ENCODE results near the gene GPSM1. TPM values are rescaled to one million over a fixed set of nuclear protein-coding genes. Genes with fewer than 3 reads are reported as not detected.
A peak's percentile ranks its signal among the peaks of the same experiment; 100 is the strongest.

The GPSM1 gene
- total RNA-seq, 1 experiment from 2014 or later = 26.9 TPM

GRCh38 chr9:136290508-136291000 lies 36.8 kb upstream of the GPSM1 start:
- TF ChIP-seq EZH2 (IDR thresholded peaks at IDR 0.05; ENCODE audit: low read length, unreplicated experiment) (no peak), EZH2phosphoT487 (IDR thresholded peaks at IDR 0.05; ENCODE audit: borderline replicate concordance, low read length) (no peak), CTCF (conservative IDR thresholded peaks at IDR 0.05; ENCODE audit: low read depth, low read length) (no peak)
- no peaks in the 10 kb centered on the region for H3F3A ChIP-seq (ENCODE audit: low read length, unreplicated experiment)
- no peak overlapping the region for H3K4me3 ChIP-seq (ENCODE audit: low read length)
- ATAC-seq = no peak
- no peak overlapping the region for H2AFZ ChIP-seq (ENCODE audit: low read length)
- no peaks in the 10 kb centered on the region for H3K9me2 ChIP-seq (replicated peaks; ENCODE audit: low read length)
- BruUV-seq (replicated peaks) = no TSS peak
- no peaks in the 10 kb centered on the region for H3K36me3 ChIP-seq (ENCODE audit: low read depth, low read length)
- H3K9ac ChIP-seq (ENCODE audit: low read length) = no peak overlapping the region
- no peaks in the 10 kb centered on the region for H3K9me3 ChIP-seq (ENCODE audit: low read length)
- no peaks in the 10 kb centered on the region for H3K79me2 ChIP-seq (ENCODE audit: low read length)
- H3K4me2 ChIP-seq (ENCODE audit: low read length) = no peak overlapping the region
- CTCF ChIA-PET = no interaction called here
- no peaks in the 10 kb centered on the region for H3K27me3 ChIP-seq (ENCODE audit: low read length)
- intact Hi-C loops (cut with micrococcal nuclease) = no loop called here
- DNase-seq = no peak
- POLR2A ChIA-PET (ENCODE audit: unreplicated experiment) = no interaction called here
- H3K27ac ChIP-seq (ENCODE audit: low read length) = no peak overlapping the region
- no peaks in the 10 kb centered on the region for H4K20me1 ChIP-seq (ENCODE audit: low read length)
- no peaks in the 10 kb centered on the region for H3K4me1 ChIP-seq (ENCODE audit: insufficient read depth, low read length)

GRCh38 chr9:136291306-136292025 lies 35.9 kb upstream of the GPSM1 start:
- no peak overlapping the region for H2AFZ ChIP-seq (ENCODE audit: low read length)
- no peak overlapping the region for H3K4me3 ChIP-seq (ENCODE audit: low read length)
- H3K4me2 ChIP-seq (ENCODE audit: low read length) = no peak overlapping the region
- no peak overlapping the region for H3K9ac ChIP-seq (ENCODE audit: low read length)
- no peaks in the 10 kb centered on the region for H3K36me3 ChIP-seq (ENCODE audit: low read depth, low read length)
- no peaks in the 10 kb centered on the region for H3K9me2 ChIP-seq (replicated peaks; ENCODE audit: low read length)
- no peaks in the 10 kb centered on the region for H3F3A ChIP-seq (ENCODE audit: low read length, unreplicated experiment)
- H4K20me1 ChIP-seq (ENCODE audit: low read length) = no peaks in the 10 kb centered on the region
- H3K9me3 ChIP-seq (ENCODE audit: low read length) = no peaks in the 10 kb centered on the region
- ChIA-PET CTCF (no interaction called here), POLR2A (ENCODE audit: unreplicated experiment) (no interaction called here)
- H3K27ac ChIP-seq (ENCODE audit: low read length) = no peak overlapping the region
- BruUV-seq (replicated peaks) = no TSS peak
- H3K27me3 ChIP-seq (ENCODE audit: low read length) = no peaks in the 10 kb centered on the region
- TF ChIP-seq EZH2 (IDR thresholded peaks at IDR 0.05; ENCODE audit: low read length, unreplicated experiment) (no peak), CTCF (conservative IDR thresholded peaks at IDR 0.05; ENCODE audit: low read depth, low read length) (no peak), EZH2phosphoT487 (IDR thresholded peaks at IDR 0.05; ENCODE audit: borderline replicate concordance, low read length) (no peak)
- intact Hi-C loops (cut with micrococcal nuclease) = no loop called here
- no peaks in the 10 kb centered on the region for H3K79me2 ChIP-seq (ENCODE audit: low read length)
- no peak for DNase-seq
- ATAC-seq = no peak
- H3K4me1 ChIP-seq (ENCODE audit: insufficient read depth, low read length) = peaks cover 1% of the 10 kb centered on the region

- no peaks in the 10 kb centered on the region for H3K79me2 ChIP-seq (ENCODE audit: low read length)
- no peaks in the 10 kb centered on the region for H3K9me3 ChIP-seq (ENCODE audit: low read length)
- no peaks in the 10 kb centered on the region for H3K36me3 ChIP-seq (ENCODE audit: low read depth, low read length)
- H3K4me1 ChIP-seq (ENCODE audit: insufficient read depth, low read length) = peaks cover 7% of the 10 kb centered on the region
- DNase-seq (no peak), ATAC-seq (no peak)
- no peak overlapping the region for H3K4me3 ChIP-seq (ENCODE audit: low read length)
- H3F3A ChIP-seq (ENCODE audit: low read length, unreplicated experiment) = no peaks in the 10 kb centered on the region
- no peak overlapping the region for H2AFZ ChIP-seq (ENCODE audit: low read length)
- TF ChIP-seq EZH2 (IDR thresholded peaks at IDR 0.05; ENCODE audit: low read length, unreplicated experiment) (no peak), CTCF (conservative IDR thresholded peaks at IDR 0.05; ENCODE audit: low read depth, low read length) (no peak), EZH2phosphoT487 (IDR thresholded peaks at IDR 0.05; ENCODE audit: borderline replicate concordance, low read length) (no peak)
- CTCF ChIA-PET = no interaction called here
- no peak overlapping the region for H3K27ac ChIP-seq (ENCODE audit: low read length)
- POLR2A ChIA-PET (ENCODE audit: unreplicated experiment) = no interaction called here
- no peaks in the 10 kb centered on the region for H3K9me2 ChIP-seq (replicated peaks; ENCODE audit: low read length)
- H4K20me1 ChIP-seq (ENCODE audit: low read length) = no peaks in the 10 kb centered on the region
- intact Hi-C loops (cut with micrococcal nuclease) = no loop called here
- no peak overlapping the region for H3K9ac ChIP-seq (ENCODE audit: low read length)
- no TSS peak for BruUV-seq (replicated peaks)
- H3K4me2 ChIP-seq (ENCODE audit: low read length) = peak overlapping the region; percentile 71; the same call in 1 of the 2 replicates
- no peaks in the 10 kb centered on the region for H3K27me3 ChIP-seq (ENCODE audit: low read length)
Measured at GRCh38 chr9:136292026-136292538, 35.3 kb upstream of the GPSM1 start.

All from PC-3 (cell line).